ENCODE data around the gene COL6A2.
"Not testable (repeated sequence)": the region's sequence is repeated elsewhere in the genome, so short reads cannot be mapped to it uniquely, and the experiment has no call there.

Gene COL6A2

DNA sequence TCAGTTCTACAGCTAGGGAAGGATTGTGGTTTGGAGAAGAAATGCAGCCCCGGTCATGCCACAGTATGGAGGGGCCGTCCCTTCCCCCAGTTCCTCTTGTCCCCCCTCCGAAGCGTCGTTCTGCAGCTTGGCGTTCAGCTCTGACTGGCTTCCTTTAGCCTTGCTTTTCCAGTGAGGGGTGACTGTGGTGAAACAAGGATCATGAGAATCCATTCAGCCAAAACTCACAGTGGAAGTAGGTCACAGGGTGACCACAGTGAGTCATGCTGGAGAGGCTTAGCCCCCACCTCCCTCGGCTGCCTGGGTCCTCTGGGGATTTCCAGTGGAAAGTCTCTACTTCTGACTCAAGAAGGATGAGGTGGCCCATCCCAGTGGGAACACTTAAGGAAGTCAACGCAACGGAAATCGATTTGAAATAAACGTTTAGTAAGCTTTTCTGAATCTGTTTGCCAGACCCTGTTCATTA lies 37.3 kb upstream of the COL6A2 start:
- peak; percentile 97 to 98 for DNase-seq (ENCODE audit: low read depth in 2 of 2)

- DNase-seq (ENCODE audit: low read depth in 2 of 2): no peak
These were observed 36.8 kb upstream of the COL6A2 start for GRCh38 chr21:46061063-46061462.

- DNase-seq (ENCODE audit: low read depth in 2 of 2): no peak
These were observed 36.4 kb upstream of the COL6A2 start for GRCh38 chr21:46061518-46061917.

DNA sequence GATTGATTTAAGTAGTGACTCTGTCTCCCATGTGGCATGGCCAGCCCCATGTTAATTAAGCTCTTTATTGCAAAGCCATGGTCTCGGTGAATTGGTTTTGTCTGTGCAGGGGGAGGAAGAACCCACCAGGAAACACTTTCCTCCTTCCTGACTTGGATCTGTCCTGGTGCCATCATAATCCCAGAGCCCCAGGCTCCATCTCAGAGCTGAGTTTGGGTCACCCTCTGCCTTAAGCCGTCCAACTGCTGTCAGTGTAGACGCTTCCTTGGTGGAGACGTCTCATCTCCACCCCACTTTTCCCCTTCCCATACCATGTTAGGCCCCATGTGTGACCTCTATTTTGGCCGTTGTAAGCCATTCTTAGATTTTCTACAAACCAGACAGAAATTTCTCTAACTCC lies 36.0 kb upstream of the COL6A2 start:
- no peak for DNase-seq (ENCODE audit: low read depth in 2 of 2)

DNA sequence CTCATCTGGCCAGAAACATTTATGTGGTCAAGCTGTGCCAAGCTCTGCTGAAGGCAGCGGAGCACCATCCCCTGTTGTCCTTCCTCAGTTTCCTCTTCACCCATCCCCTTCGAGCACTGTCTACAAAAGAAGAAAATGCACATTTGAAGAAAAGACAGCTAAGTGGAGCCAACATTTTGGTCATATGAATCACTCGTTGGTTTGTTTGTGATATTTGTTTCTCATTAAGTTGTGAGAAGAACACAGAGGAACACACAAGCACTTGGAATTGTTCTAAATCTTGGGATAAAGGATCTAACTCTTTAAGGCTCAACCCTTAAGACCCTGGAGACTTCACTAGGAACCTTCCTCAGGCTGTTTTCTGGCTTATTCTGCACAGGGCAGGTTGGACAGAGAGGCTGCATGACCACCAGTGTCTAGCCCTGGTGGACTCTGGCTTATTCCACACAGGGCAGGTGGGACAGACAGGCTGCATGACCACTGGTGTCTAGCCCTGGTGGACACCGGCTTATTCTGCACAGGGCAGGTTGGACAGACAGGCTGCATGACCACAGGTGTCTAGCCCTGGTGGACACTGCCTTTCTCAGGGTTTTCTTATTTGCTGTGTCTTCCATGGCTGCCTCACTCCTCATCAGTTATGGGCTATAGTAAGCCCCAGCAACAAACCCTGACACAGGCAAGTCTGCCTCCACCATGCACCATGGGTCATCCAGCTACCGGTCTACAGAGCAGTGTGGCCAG lies 35.3 kb upstream of the COL6A2 start:
- DNase-seq (ENCODE audit: low read depth in 2 of 2): no peak

DNA sequence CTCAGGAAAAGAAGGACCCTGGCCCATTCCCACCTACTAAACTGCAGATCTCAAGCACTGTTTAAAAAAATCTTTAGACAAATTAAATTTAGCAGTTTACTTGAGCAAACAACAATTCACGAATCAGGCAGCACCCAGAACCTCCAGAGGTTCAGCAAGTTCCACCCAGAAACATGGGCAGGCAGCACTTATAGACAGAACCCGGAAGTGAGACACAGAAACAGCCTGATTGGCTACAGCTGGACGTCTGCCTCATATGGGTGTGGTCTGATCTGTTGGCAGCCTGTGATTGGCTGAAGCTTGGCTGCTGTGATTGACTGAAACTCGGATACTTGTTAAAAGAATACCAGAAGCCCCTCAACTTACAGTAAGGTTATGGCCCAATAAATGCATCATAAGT lies 34.7 kb upstream of the COL6A2 start:
- no peak for DNase-seq (ENCODE audit: low read depth in 2 of 2)

GRCh38 chr21:46063734-46064680 lies 33.9 kb upstream of the COL6A2 start:
- no peak for DNase-seq (ENCODE audit: low read depth in 2 of 2)

GRCh38 chr21:46064870-46065214 lies 33.1 kb upstream of the COL6A2 start:
- no peak for DNase-seq (ENCODE audit: low read depth in 2 of 2)

DNA sequence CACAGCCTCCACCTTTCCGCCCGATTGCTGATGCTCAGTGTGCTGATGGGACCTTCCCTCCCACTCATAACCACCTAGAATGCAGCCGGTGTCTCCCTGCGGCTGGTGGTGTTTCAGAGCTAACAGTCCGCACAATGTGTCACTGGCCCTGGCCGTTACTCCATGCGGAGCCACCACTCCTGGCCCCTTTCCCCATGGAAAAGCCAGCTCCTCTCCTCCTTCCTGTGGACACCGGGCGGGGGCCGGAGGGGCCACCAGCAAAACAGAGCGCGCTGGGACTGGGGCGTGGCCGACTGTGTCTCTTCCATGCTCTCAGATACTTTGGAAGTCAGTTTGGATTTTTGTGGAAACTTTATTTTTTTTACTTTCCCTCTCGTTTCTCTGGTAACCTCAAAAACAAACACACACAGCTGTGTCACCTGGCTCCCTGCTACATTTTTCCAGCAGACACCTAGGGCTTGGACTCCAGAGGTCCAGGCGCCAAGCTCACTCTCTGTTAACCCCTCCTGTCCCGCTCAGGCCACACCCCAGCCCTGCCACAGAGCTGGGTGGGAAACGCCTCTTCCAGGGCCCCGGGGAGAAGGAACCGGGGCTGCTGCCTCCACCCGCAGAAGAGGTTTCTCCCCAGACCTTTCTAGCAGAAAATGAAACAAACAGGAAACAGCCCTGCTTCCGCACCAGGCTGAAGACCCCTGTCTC lies 32.5 kb upstream of the COL6A2 start:
- DNase-seq (ENCODE audit: low read depth in 2 of 2): no peak

- no peak for DNase-seq (ENCODE audit: low read depth in 2 of 2)
These were observed 31.9 kb upstream of the COL6A2 start for GRCh38 chr21:46065914-46066551.

- no peak for DNase-seq (ENCODE audit: low read depth in 2 of 2)
These were observed 31.2 kb upstream of the COL6A2 start for GRCh38 chr21:46066591-46067331.

DNA sequence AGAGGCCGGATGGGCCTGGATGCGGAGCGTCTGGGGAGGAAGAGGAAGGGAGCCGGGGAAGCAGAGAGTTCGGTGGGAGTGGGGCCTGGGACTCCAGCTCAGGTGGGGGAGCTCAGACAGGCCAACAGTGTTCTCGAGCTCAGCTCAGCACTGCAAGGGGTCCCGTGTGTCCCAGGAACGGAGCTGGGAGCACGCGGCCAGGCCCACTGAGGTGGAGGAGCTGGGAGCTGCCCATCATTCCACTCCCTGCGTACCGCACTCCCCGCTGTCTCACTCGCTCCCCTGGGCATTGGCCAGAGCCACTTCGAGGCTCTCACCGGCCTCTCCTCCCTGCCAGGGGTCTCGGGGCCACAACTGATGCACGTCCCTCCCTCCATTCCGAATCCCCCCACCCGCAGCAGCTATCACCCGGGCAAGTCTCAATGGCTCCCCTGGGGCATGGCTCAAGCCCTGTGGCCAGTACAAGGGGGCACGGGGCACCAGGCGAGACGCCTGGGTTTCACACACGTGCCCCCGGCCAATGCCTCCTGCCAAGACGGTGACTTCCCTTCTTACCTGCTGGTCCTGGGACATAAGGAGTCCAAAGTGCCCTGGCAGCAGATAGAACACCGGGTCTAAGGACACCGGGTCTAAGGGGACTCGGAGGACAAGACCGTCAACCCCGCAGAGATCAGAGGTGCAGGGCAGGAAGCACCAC lies 30.3 kb upstream of the COL6A2 start:
- DNase-seq (ENCODE audit: low read depth in 2 of 2): no peak

DNA sequence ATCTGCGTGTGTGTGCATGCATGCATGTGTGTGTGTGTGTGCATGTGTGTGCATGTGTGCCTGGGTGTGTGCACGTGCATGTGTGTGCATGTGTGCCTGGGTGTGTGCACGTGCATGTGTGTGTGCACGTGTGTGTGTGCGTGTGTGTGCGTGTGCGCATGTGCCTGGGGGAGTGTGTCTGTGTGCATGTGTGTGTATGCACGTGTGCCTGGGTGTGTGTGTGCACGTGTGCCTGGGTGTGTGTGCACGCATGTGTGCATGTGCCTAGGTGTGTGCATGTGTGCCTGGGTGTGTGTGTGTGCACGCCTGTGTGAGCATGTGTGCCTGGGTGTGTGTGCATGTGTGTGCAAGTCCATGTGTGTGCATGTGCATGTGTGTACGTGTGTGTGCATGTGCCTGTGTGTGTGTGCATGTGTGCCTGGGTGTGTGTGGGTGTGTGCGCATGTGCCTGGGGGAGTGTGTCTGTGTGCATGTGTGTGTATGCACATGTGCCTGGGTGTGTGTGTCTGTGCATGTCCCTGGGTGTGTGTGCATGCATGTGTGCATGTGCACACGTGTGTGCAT lies 29.3 kb upstream of the COL6A2 start:
- DNase-seq (ENCODE audit: low read depth in 2 of 2): no peak

DNA sequence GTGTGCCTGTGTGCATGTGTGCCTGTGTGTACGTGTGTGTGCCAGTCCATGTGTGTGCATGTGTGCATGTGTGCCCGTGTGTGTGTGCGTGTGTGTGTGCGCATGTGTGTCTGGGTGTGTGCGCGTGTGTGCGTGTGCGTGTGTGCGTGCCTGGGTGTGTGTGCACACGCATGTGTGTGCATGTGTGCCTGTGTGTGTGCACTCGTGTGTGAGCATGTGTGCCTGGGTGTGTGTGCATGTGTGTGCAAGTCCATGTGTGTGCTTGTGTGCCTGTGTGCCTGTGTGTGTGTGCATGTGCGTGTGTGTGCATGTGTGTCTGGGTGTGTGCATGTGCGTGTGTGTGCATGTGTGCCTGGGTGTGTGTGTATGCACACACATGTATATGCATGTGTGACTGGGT lies 28.7 kb upstream of the COL6A2 start:
- no peak for DNase-seq (ENCODE audit: low read depth in 2 of 2)

- no peak for DNase-seq (ENCODE audit: low read depth in 2 of 2)
These were observed 28.1 kb upstream of the COL6A2 start for GRCh38 chr21:46069719-46070279.

DNA sequence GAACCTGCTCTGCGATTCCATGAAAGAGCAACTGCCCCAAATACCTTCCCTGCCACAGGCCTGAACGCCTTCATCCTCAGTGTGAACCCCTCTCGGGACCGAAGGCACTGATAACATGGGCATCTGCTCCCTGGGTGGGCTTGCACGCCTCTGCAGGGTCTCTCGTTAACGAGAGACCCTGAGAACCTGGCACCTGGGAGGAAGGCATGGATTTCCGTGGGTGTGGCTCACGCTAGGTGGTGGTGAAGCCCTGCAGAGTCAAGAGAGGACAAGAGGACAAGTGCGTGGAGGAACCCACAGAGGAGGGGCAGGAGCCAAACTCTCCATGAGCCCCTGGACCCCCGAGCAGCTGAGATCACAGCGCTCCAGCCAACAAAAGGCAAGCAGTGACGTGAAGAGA lies 26.8 kb upstream of the COL6A2 start:
- no peak for DNase-seq (ENCODE audit: low read depth in 2 of 2)

DNA sequence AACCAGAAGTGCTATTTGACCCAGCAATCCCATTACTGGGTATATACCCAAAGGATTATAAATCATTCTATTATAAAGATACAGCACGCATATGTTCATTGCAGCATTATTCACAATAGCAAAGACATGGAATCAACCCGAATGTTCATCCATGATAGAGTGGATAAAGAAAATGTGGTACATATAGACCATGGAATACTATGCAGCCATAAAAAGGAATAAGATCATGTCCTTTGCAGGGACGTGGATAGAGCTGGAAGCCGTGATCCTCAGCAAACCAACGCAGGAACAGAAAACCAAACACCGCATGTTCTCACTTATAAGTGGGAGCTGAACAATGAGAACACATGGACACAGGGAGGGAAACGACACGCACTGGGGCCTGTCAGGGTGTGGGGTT lies 21.2 kb upstream of the COL6A2 start:
- DNase-seq (ENCODE audit: low read depth in 2 of 2): not testable (repeated sequence)

GRCh38 chr21:46077674-46078101 lies 20.2 kb upstream of the COL6A2 start:
- no peak for DNase-seq (ENCODE audit: low read depth in 2 of 2)

- DNase-seq (ENCODE audit: low read depth in 2 of 2): no peak
These were observed 19.5 kb upstream of the COL6A2 start for GRCh38 chr21:46078322-46078977.

Data from fibroblast of skin of left biceps (primary cell).